Psoas muscle (tissue), 8 donors: ENCODE measurements around the gene DUS4L. TPM values are rescaled to one million over a fixed set of nuclear protein-coding genes. Genes with fewer than 3 reads are reported as not detected.

Source experiments
- ATAC-seq, 4 donors: fragments of 200-7000 bp; cut with Tn5 transposase; one replicate each; pipeline ENCODE4 v1.9.1; 2020; ENCODE audit warnings: moderate library complexity in 3 of 4, mild to moderate bottlenecking in 2 of 4
- DNase-seq, 2 donors: peaks; one replicate each; pipeline ENCODE4 v3.0.0-alpha.2; 2020
- H3K27ac ChIP-seq: fragments of 200-600 bp; one replicate; pipeline ENCODE4 v1.8.0; 2022
- H3K27me3 ChIP-seq, 3 donors: fragments of 200-600 bp in 1 of 3; one replicate each; pipeline versions ENCODE4 v1.6.1 to v1.8.0; 2013 to 2022; ENCODE audit warnings: low read length in 2 of 3, mild to moderate bottlenecking in 2 of 3, moderate library complexity in 1 of 3; ENCODE audit not compliant: insufficient read depth in 3 of 3
- H3K36me3 ChIP-seq, 2 donors: fragments of 200-600 bp in 1 of 2; one replicate each; pipeline versions ENCODE4 v1.6.1 to v1.8.0; 2013 to 2022; ENCODE audit warnings: low read depth in 1 of 2, mild to moderate bottlenecking in 1 of 2, moderate library complexity in 1 of 2; ENCODE audit not compliant: insufficient read depth in 1 of 2
- H3K4me1 ChIP-seq: fragments of 200-600 bp; one replicate; pipeline ENCODE4 v1.8.0; 2022
- H3K4me3 ChIP-seq: fragments of 200-600 bp; one replicate; pipeline ENCODE4 v1.8.0; 2022; ENCODE audit warnings: mild to moderate bottlenecking
- H3K9me3 ChIP-seq: fragments of 200-600 bp; one replicate; pipeline ENCODE4 v1.8.0; 2022
- CTCF ChIP-seq: fragments of 200-600 bp; IDR thresholded peaks from one replicate; pipeline ENCODE4 v1.8.0; 2022; ENCODE audit warnings: antibody characterized with exemption
- WGBS, 3 donors: extraction: QIAGEN DNeasy Blood & Tissue Kit; methylation state at CpG; one replicate each; pipeline versions ENCODE4 v1.1.6 to v1.1.7; 2013; 5-methylcytosine and 5-hydroxymethylcytosine counted together
- intact Hi-C, 2 donors: fragments of 100-400 bp; cut with DNase I; formaldehyde crosslinking; loops; one replicate each; pipeline versions ENCODE4 v1.11.0 to v1.14.2; 2022
- polyA plus RNA-seq, 3 donors: library from polyadenylated mRNA; stranded (reverse); fragments of 200-250 nt; gene quantifications; one replicate each; pipeline ENCODE4 v1.2.3, GENCODE V29; 2013
- total RNA-seq, 4 donors: library from RNA; stranded (reverse); fragmentation: NEBNext Ultra II Directional in 2 of 4; extraction: Animal tissue kit (Norgen Biotek cat#: 25700) in 2 of 4; gene quantifications; one replicate each; pipeline versions ENCODE4 v1.2.1 to v1.2.4, GENCODE V29; 2021 to 2023
- donor health status: healthy with polysubstance abuse.
- donor health status: DM: no; HTN: no; CAD: no; lungs with moderate emphysema.
- donor health status: Bipolar disorder and iron deficiency.
- donor health status: healthy.
- donor health status: DM: yes; HTN: yes; CAD: no.
- donor health status: DM: no; HTN: no; CAD: no.
- donor health status: DM: no; HTN: no; CAD: no.
- donor health status: DM: yes; HTN: yes; CAD: no.

Gene DUS4L
- total and polyA plus RNA-seq, 7 donors: 1.6 to 4.9 (median 3.8) TPM

DNA sequence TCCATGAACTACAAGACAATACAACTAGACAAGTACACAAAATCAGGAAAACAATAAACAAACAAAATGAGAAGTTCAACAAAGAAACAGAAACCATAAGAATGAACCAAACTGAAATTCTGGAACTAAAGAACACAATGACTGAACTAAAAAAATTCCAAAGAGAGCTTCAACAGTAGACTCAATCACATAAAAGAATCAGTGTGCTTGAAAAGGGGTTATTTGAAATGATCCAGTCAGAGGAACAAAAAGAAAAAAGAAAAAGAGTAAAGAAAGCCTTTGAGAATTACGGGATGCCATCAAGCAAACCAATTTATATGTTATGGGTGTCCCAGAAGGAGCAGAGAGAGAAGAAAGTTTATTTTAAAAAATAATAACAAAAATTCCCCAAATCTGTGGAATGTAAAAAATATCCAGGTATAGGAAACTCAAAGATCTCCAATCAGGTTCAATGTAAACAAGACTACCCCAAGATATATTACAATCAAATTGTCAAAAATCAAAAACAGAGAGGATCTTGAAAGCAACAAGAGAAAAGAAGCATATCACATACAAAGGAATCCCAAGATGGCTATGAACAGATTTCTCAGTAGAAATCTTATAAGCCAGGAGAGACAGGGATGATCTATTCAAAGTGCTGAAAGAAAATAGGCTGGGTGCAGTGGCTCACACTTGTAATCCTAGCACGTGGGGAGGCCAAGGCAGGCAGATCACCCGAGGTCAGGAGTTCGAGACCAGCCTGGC lies 18.8 kb upstream of the DUS4L start:
- Histone ChIP-seq H3K9me3 (peaks cover 15% of the 10 kb centered on the region), H3K27me3 (no peaks in the 10 kb centered on the region), H3K4me1 (no peaks in the 10 kb centered on the region), H3K36me3 (peaks cover 0 to 32% of the 10 kb centered on the region in 2 donors), H3K4me3 (no peak overlapping the region), H3K27ac (no peak overlapping the region)
- intact Hi-C loops: no loop called here
- ATAC-seq (no peak), DNase-seq (no peak)
- no peak for TF ChIP-seq CTCF
- WGBS, 3 donors: 97 to 98% (median 98%) methylated on average over 4 of the region's 4 CpGs

DNA sequence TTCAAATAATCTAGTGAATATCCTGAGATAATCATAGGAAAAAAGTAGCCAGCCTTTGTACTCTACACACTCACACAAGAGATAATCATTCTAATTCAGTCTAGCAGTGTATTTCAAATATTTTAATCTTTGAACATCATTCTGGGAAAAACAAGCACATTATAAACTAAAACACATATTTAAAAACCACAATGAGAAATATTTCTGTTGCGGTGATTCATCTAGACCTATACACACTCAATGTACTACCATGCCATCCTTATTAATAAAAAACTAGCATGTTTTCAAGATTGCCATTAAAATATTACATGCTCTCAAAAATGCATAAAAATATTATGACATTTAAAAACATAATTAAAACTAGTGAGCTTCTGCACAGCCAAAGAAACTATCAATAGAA lies 11.8 kb upstream of the DUS4L start:
- H3K9me3 ChIP-seq: no peaks in the 10 kb centered on the region
- 98 to 100% (median 98%) methylated on average over 1 of the region's 1 CpG for WGBS, 3 donors
- no peak overlapping the region for H3K27ac ChIP-seq
- no peaks in the 10 kb centered on the region for H3K27me3 ChIP-seq
- no peaks in the 10 kb centered on the region for H3K4me1 ChIP-seq
- intact Hi-C loops: no loop called here
- no peak for ATAC-seq
- no peak for DNase-seq
- no peak for TF ChIP-seq CTCF
- H3K36me3 ChIP-seq: peaks cover 0 to 58% of the 10 kb centered on the region in 2 donors
- H3K4me3 ChIP-seq: no peak overlapping the region

GRCh38 chr7:107555893-107556292 lies 7.9 kb upstream of the DUS4L start:
- Histone ChIP-seq H3K9me3 (no peaks in the 10 kb centered on the region), H3K36me3 (peaks cover 0 to 56% of the 10 kb centered on the region in 2 donors), H3K27me3 (no peaks in the 10 kb centered on the region), H3K4me1 (peaks cover 8% of the 10 kb centered on the region), H3K4me3 (no peak overlapping the region), H3K27ac (no peak overlapping the region)
- 95 to 98% (median 97%) methylated on average over 3 of the region's 3 CpGs for WGBS, 3 donors
- no peak for TF ChIP-seq CTCF
- DNase-seq (no peak), ATAC-seq (no peak)
- intact Hi-C loops: no loop called here

GRCh38 chr7:107559864-107560263 lies 3.9 kb upstream of the DUS4L start:
- H3K9me3 ChIP-seq: no peaks in the 10 kb centered on the region
- ATAC-seq: no peak
- intact Hi-C loops: loop anchor here in 1 of 2 donors (5.0 to 10.0 kb wide), 3 partner anchors 162 to 358 kb away; partner anchors contain the start of gene DLD
- WGBS, 3 donors: 49 to 53% (median 52%) methylated on average over 2 of the region's 2 CpGs
- H3K36me3 ChIP-seq: peaks cover 0 to 33% of the 10 kb centered on the region in 2 donors
- H3K27me3 ChIP-seq: no peaks in the 10 kb centered on the region
- H3K4me3 ChIP-seq: no peak overlapping the region
- no peak overlapping the region for H3K27ac ChIP-seq
- DNase-seq: no peak
- no peak for TF ChIP-seq CTCF
- peaks cover 27% of the 10 kb centered on the region for H3K4me1 ChIP-seq
